Measurements from ENCODE around the gene PTX4.

Gene PTX4

DNA sequence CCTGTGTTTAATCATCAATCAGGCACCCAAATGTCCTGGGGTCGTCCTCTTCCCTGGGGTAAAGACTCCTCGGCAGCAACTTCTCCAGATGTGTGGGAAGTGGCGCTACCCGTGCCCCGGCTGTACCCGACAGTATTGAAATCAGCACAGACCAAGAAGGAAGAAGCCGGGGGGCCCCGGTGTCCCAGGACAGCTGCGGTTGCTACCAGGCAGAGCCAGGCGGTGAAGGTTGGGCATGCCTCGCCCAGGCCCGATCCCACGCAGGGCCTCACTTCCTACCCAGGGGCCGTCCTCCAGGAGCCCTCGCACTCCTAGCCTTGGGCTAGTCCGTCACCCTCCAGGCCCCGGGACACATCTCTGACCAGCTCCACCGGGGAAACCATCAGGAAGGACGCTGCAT, 35.4 kb downstream of the PTX4 start:
- TF ChIP-seq ZBTB7A (IDR thresholded peaks at IDR 0.05; ENCODE audit: low read depth): no peak
- TF ChIP-seq RAD21 (IDR thresholded peaks at IDR 0.05; ENCODE audit: low read depth): no peak
- TF ChIP-seq TEAD4 (IDR thresholded peaks at IDR 0.05): no peak
- TF ChIP-seq, protein P1, sequence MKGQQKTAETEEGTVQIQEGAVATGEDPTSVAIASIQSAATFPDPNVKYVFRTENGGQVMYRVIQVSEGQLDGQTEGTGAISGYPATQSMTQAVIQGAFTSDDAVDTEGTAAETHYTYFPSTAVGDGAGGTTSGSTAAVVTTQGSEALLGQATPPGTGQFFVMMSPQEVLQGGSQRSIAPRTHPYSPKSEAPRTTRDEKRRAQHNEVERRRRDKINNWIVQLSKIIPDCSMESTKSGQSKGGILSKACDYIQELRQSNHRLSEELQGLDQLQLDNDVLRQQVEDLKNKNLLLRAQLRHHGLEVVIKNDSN (IDR thresholded peaks at IDR 0.05): no peak

DNA sequence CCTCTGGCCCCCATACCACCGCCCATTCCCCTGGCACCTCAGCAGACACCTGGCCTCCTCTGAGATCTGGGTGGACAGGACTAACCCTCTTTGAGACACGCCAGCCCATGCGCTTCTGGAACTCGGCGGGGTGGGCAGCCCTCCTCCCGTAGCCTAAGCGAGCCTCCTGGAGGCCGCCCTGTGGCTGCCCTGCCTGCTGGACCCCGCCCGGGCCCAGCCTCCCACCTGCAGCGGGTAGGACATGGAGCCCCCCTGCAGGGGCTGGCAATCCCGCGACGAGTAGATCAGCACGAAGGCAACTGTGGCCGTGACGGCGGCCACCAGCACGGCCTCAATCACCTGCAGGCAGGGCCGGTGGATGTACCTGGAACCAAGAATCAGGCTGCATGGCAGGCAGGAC, 36.2 kb downstream of the PTX4 start:
- TF ChIP-seq CEBPB (IDR thresholded peaks at IDR 0.05): no peak
- no peak for TF ChIP-seq TCF12 (IDR thresholded peaks at IDR 0.05; ENCODE audit: low read depth)
- TF ChIP-seq NFIC (IDR thresholded peaks at IDR 0.05): no peak
- TF ChIP-seq, protein P2, sequence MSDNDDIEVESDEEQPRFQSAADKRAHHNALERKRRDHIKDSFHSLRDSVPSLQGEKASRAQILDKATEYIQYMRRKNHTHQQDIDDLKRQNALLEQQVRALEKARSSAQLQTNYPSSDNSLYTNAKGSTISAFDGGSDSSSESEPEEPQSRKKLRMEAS (IDR thresholded peaks at IDR 0.05): no peak

- TF ChIP-seq, protein P1 (IDR thresholded peaks at IDR 0.05): no peak
- TF ChIP-seq TAF1 (IDR thresholded peaks at IDR 0.05; ENCODE audit: low read depth) (no peak), RAD21 (IDR thresholded peaks at IDR 0.05; ENCODE audit: low read depth) (no peak), TCF12 (IDR thresholded peaks at IDR 0.05; ENCODE audit: low read depth) (no peak), CEBPB (IDR thresholded peaks at IDR 0.05) (no peak), ZBTB7A (IDR thresholded peaks at IDR 0.05; ENCODE audit: low read depth) (no peak), EGR1 (IDR thresholded peaks at IDR 0.05) (no peak), NFIC (IDR thresholded peaks at IDR 0.05) (no peak), FOXM1 (IDR thresholded peaks at IDR 0.05; ENCODE audit: borderline replicate concordance, low read depth) (no peak), CREB1 (IDR thresholded peaks at IDR 0.05; ENCODE audit: low read depth) (no peak), EP300 (IDR thresholded peaks at IDR 0.05; ENCODE audit: borderline replicate concordance) (no peak), TEAD4 (IDR thresholded peaks at IDR 0.05) (no peak), YY1 (IDR thresholded peaks at IDR 0.05; ENCODE audit: low read depth) (no peak)
- TF ChIP-seq, protein P2 (IDR thresholded peaks at IDR 0.05): no peak
- TF ChIP-seq, protein P3, sequence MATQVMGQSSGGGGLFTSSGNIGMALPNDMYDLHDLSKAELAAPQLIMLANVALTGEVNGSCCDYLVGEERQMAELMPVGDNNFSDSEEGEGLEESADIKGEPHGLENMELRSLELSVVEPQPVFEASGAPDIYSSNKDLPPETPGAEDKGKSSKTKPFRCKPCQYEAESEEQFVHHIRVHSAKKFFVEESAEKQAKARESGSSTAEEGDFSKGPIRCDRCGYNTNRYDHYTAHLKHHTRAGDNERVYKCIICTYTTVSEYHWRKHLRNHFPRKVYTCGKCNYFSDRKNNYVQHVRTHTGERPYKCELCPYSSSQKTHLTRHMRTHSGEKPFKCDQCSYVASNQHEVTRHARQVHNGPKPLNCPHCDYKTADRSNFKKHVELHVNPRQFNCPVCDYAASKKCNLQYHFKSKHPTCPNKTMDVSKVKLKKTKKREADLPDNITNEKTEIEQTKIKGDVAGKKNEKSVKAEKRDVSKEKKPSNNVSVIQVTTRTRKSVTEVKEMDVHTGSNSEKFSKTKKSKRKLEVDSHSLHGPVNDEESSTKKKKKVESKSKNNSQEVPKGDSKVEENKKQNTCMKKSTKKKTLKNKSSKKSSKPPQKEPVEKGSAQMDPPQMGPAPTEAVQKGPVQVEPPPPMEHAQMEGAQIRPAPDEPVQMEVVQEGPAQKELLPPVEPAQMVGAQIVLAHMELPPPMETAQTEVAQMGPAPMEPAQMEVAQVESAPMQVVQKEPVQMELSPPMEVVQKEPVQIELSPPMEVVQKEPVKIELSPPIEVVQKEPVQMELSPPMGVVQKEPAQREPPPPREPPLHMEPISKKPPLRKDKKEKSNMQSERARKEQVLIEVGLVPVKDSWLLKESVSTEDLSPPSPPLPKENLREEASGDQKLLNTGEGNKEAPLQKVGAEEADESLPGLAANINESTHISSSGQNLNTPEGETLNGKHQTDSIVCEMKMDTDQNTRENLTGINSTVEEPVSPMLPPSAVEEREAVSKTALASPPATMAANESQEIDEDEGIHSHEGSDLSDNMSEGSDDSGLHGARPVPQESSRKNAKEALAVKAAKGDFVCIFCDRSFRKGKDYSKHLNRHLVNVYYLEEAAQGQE (IDR thresholded peaks at IDR 0.05; ENCODE audit: low read depth): no peak
Observed at GRCh38 chr16:1451702-1452392, 36.9 kb downstream of the PTX4 start.

- TF ChIP-seq TEAD4 (IDR thresholded peaks at IDR 0.05) (no peak), RAD21 (IDR thresholded peaks at IDR 0.05; ENCODE audit: low read depth) (no peak), YY1 (IDR thresholded peaks at IDR 0.05; ENCODE audit: low read depth) (no peak), NFIC (IDR thresholded peaks at IDR 0.05) (no peak), FOXM1 (IDR thresholded peaks at IDR 0.05; ENCODE audit: borderline replicate concordance, low read depth) (no peak), EGR1 (IDR thresholded peaks at IDR 0.05) (no peak), ZBTB7A (IDR thresholded peaks at IDR 0.05; ENCODE audit: low read depth) (no peak)
- TF ChIP-seq, protein P2 (IDR thresholded peaks at IDR 0.05): no peak
- TF ChIP-seq, protein P3 (IDR thresholded peaks at IDR 0.05; ENCODE audit: low read depth): no peak
- TF ChIP-seq, protein P1 (IDR thresholded peaks at IDR 0.05): no peak
Observed at GRCh38 chr16:1450841-1451240, 37.9 kb downstream of the PTX4 start.

GRCh38 chr16:1450218-1450617, 38.5 kb downstream of the PTX4 start:
- TF ChIP-seq, protein P1 (IDR thresholded peaks at IDR 0.05): no peak
- TF ChIP-seq TCF12 (IDR thresholded peaks at IDR 0.05; ENCODE audit: low read depth): no peak
- TF ChIP-seq FOXM1 (IDR thresholded peaks at IDR 0.05; ENCODE audit: borderline replicate concordance, low read depth): no peak
- TF ChIP-seq TEAD4 (IDR thresholded peaks at IDR 0.05): no peak
- TF ChIP-seq TAF1 (IDR thresholded peaks at IDR 0.05; ENCODE audit: low read depth): no peak
- TF ChIP-seq, protein P3 (IDR thresholded peaks at IDR 0.05; ENCODE audit: low read depth): no peak
